HT-29 (cell line): ENCODE measurements around the gene OSCP1. TPM values are rescaled to one million over a fixed set of nuclear protein-coding genes. Genes with fewer than 3 reads are reported as not detected.
A peak's percentile ranks its signal among the peaks of the same experiment; 100 is the strongest.

Experiments used
- DNase-seq: peaks from one replicate; pipeline ENCODE4 v3.0.0-alpha.2; 2015; ENCODE audit warnings: low spot score
- total RNA-seq: library from RNA; depleted of rRNA; stranded (reverse); fragments of >200 nt; shearing (Covaris generic); gene quantifications from 2 replicates; pipeline ENCODE4 v1.2.3, GENCODE V29; 2014

Gene OSCP1
- total RNA-seq, 1 experiment from 2014 or later, result 1.1 TPM

- no peak for DNase-seq
Observed at GRCh38 chr1:36447450-36447849, 2.8 kb downstream of the OSCP1 start.

- DNase-seq, result no peak
Observed at GRCh38 chr1:36446746-36447145, 3.5 kb downstream of the OSCP1 start.

DNA sequence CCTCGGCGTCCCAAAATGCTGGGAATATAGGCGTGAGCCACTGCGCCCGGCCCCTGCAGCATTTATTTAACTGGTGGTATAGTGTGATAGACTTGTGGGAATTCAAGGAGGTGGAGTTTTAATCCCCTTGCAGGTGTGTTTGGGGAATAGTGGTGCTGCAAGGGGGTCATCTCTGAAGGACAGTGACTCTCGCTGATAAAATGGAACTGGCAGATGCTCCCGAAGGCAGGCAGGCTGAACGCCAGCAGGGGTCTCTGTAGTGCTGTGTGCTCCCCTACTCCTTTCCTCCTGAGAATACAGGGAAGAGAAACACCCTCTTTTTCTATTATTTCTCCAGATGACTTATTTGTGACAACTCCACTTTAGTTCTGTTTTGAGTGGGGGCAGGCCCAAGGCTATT lies 4.0 kb downstream of the OSCP1 start:
- peak; percentile 22 for DNase-seq

- no peak for DNase-seq
Observed at GRCh38 chr1:36443297-36443696, 7.0 kb downstream of the OSCP1 start.

GRCh38 chr1:36442337-36442736 lies 7.9 kb downstream of the OSCP1 start:
- no peak for DNase-seq

DNA sequence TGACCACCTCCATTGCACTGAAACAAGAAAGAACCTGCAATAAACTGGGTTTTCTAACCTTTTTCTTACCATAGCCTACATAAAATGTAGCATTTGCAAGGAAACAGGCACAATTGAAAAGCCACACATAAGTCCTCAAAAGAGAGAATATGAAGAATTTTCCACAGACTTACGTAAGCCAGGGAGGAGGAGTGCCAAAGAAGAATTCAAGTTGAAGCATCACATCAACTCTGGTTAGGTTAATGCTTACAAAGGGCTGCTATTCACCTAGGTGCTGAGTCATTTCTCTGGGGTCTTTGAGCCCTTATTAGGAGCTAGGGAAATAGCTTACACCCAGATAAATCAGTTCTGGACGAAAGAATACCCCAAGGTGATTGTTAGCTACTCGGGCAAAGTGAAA lies 9.6 kb downstream of the OSCP1 start:
- no peak for DNase-seq

DNA sequence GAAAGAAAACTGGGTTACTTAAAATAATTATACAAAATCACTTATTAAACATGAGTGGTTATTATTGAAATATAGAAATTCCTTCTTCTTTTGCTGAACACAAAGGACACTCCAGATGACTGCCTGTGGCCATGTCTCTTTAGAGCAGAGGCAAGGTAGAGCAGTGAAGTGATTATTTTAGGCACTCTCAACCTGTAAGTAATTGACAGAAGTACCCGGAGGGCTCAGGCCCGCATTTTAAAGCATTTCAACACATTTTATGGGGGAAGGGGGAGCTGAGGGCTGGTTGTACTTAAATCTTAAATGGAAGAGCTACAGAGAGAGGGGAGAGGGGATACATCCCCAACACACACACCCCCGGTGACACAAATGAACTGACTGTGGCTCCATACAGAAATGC lies 10.2 kb downstream of the OSCP1 start:
- no peak for DNase-seq

- DNase-seq, result no peak
Observed at GRCh38 chr1:36438715-36439114, 11.5 kb downstream of the OSCP1 start.

GRCh38 chr1:36436821-36437220 lies 13.4 kb downstream of the OSCP1 start:
- DNase-seq, result peak; percentile 69

DNA sequence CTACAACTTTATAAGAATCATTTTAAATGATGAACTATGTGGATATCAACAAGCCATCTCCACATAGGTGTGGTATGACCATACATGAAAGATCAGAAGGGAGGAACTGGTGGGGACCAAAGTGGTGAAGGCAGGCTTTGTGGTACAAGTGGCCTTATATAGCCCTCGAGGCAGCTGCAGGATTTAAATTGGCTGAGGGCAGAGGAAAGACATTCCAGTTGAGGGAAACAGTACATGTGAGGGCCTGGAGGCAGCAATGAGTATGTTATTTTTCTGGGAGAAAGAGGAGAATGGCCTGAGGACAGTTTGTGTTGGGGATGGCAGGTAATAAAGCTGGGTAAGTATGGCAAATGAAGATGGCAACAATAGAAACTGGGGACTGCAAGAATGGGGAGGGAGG lies 17.1 kb downstream of the OSCP1 start:
- DNase-seq, result no peak

- peak; percentile 42 for DNase-seq
Observed at GRCh38 chr1:36432616-36433015, 17.6 kb downstream of the OSCP1 start.

DNA sequence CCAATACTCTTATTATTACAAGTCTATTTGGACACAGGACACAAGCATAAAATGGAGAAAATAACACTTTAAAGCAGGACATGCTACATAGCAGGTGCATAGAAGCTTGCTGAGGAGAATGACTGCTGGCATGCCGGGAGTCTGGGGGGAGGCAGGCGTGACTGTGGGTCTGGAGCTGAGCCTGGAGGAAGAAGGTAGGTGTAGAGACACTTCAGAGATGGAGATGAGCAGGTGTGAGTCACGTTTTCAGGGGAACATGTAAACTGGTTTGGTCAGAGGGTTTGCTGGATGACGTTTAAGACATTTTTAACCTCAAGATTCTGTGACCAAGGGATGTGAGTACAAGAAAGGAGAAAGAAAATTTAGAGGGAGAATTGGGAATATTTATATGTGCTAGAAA lies 24.5 kb downstream of the OSCP1 start:
- no peak for DNase-seq

- DNase-seq, result no peak
Observed at GRCh38 chr1:36421649-36422048, 28.6 kb downstream of the OSCP1 start.

- peak; percentile 92 for DNase-seq
Observed at GRCh38 chr1:36420836-36421317, 29.4 kb downstream of the OSCP1 start.

DNA sequence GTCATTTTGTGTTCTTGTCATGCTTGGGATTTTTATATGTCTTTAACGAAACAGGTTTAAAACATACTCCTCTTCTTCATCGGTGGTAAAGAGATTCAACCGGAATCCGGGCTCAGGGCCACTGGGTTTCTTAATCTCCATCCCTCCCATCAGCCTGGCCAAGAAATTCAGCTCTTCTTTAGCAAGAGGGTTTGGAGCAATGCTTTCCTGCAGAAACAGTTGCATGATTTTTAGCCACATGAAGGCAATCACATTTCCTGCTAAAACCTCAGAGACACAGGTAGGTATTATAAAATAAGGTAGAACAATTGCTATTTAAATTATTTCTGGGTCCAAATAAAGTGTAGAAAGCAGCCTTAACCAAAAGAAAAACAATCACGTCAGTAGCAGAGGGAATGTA lies 29.8 kb downstream of the OSCP1 start:
- no peak for DNase-seq

DNA sequence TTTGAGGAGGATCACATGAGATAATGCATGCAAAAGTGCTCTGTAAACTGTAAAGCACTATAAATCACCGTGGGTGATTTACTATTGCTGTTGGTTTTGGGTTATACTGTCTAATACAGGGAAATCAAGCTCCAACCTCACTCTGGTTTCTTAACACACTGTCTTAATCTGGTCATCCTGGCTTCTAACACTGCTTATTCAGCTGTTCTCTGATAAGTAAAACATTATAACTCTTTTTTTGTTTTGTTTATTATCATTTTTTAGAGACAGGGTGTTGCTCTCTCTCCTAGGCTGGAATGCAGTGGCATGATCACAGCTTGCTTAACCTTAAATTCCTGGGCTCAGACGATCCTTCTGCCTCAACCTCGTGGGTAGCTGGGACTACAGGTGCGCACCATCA lies 30.7 kb downstream of the OSCP1 start:
- no peak for DNase-seq

- no peak for DNase-seq
Observed at GRCh38 chr1:36419140-36419539, 31.1 kb downstream of the OSCP1 start.

DNA sequence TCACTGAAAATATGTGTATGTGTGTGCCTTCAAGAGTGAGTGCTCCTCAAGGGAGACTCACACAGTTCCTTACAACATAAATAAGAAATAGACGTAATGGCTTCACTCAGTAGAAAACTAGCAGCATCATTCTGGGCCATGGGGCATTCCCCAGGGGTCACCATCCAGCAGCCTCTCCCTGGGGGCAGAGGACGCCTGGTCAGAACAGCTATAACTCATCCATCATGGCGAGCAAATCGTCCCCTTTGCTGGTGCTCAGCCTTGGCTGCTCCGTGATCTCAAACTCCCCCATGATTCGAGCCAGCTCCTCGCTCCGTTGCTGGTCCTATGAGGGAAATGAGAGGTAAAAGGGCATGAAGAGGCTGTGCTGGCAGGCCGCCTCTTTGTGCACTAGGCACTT lies 32.3 kb downstream of the OSCP1 start:
- DNase-seq, result no peak

DNA sequence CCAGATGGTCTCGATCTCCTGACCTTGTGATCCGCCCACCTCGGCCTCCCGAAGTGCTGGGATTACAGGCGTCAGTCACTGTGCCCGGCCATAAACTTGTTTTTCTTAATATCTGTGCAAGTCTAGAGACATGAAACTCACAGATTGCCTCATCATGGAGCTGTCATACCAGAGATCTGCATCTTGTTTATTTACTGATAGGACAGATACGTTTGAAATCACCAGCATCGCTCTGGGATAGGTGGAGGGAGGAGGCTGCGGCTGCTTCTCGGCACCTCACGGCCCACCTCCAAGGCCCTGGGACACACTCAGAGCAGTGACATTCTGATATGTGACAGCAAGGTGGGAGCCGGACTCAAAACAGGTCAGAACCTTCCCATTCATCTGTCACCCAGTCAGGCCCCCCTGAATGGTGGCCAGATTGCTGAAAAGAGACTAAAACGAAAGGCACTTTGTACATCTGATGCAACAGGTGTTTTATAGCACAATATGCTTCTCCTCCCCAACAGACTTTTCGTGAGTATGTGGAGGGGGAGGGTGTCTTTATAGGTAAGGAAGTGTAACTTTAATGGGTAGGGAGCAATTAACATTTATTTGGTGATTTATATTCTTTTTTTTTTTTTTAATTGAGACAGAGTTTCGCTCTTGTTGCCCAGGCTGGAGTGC lies 34.5 kb downstream of the OSCP1 start:
- no peak for DNase-seq

- no peak for DNase-seq
Observed at GRCh38 chr1:36414384-36414783, 35.9 kb downstream of the OSCP1 start.

- no peak for DNase-seq
Observed at GRCh38 chr1:36411674-36412648, 38.3 kb downstream of the OSCP1 start.

DNA sequence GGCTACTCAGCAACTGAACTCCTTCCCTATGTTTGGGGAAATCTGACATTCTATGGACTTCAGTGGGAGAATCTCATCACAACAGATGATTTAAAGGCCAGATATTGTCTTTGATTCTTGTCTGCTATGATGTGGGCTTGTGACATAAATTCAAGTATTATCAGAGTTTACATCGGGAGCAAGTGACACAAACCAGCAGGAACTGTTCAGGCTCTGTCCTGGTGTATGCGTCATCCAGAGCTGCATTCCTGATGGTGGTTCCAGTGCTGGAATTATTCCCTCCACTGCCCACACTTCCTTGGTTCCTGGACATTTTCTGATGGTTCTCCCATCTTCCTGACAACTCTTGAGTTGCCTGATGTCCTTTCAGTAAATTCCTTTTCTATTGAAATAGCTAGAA lies 41.8 kb downstream of the OSCP1 start:
- no peak for DNase-seq

GRCh38 chr1:36406440-36406839 lies 43.8 kb downstream of the OSCP1 start:
- DNase-seq, result no peak
